Stomach (tissue), 9 donors: Measurements from ENCODE around the gene LRRC8B. TPM values are rescaled to one million over a fixed set of nuclear protein-coding genes. Genes with fewer than 3 reads are reported as not detected.

Experiments
- DNase-seq, 2 donors: peaks; one replicate each; pipeline versions ENCODE4 v3.0.0 to v3.0.0-alpha.2; 2013 to 2019
- H3K27ac ChIP-seq, 5 donors: fragments of 200-600 bp in 4 of 5; sonication (generic) in 4 of 5; one replicate each; pipeline ENCODE4 v1.5.1; 2013 to 2019; ENCODE audit warnings: mild to moderate bottlenecking in 1 of 5, moderate library complexity in 1 of 5
- H3K27me3 ChIP-seq, 3 donors: fragments of 200-600 bp; sonication (generic); one replicate each; pipeline ENCODE4 v1.5.1; 2017 to 2019; ENCODE audit warnings: mixed run types in 1 of 3
- H3K36me3 ChIP-seq, 4 donors: fragments of 200-600 bp; sonication (generic); 1 replicate in 3 of 4; 2 replicates in 1 of 4; pipeline ENCODE4 v1.5.1; 2016 to 2019
- H3K4me1 ChIP-seq, 4 donors: fragments of 200-600 bp; sonication (generic); one replicate each; pipeline ENCODE4 v1.5.1; 2016 to 2019
- H3K4me3 ChIP-seq, 4 donors: fragments of 200-600 bp; sonication (generic) in 3 of 4; one replicate each; pipeline ENCODE4 v1.5.1; 2016 to 2019; ENCODE audit warnings: mild to moderate bottlenecking in 1 of 4
- H3K9me3 ChIP-seq, 4 donors: fragments of 200-600 bp; sonication (generic); one replicate each; pipeline ENCODE4 v1.5.1; 2016 to 2019
- CTCF ChIP-seq, 7 experiments: fragments of 450-650 bp in 4 of 7; fragments of 200-600 bp in 3 of 7; sonication (generic) in 3 of 7; IDR thresholded peaks; one replicate each; pipeline ENCODE4 v1.5.1; 2016 to 2019; ENCODE audit warnings: antibody characterized with exemption in 7 of 7, control low read depth in 2 of 7, mild to moderate bottlenecking in 1 of 7
- EP300 ChIP-seq: sonication (generic); formaldehyde crosslinking; IDR thresholded peaks from one replicate; pipeline ENCODE4 v1.6.1; 2017; ENCODE audit warnings: antibody characterized with exemption
- POLR2A ChIP-seq, 4 donors: fragments of 450-650 bp; IDR thresholded peaks; one replicate each; pipeline ENCODE4 v1.6.1; 2016; ENCODE audit warnings: antibody characterized with exemption in 4 of 4, control low read depth in 2 of 4, mild to moderate bottlenecking in 1 of 4, moderate library complexity in 1 of 4
- POLR2AphosphoS5 ChIP-seq, 3 donors: sonication (generic); formaldehyde crosslinking; IDR thresholded peaks; one replicate each; pipeline ENCODE4 v1.6.1; 2016; ENCODE audit warnings: antibody characterized with exemption in 3 of 3
- WGBS, 5 donors: extraction: QIAGEN DNeasy Blood & Tissue Kit in 3 of 5; methylation state at CpG; one replicate each; pipeline versions ENCODE4 v1.1.5 to v1.1.7; 2013 to 2018; 5-methylcytosine and 5-hydroxymethylcytosine counted together
- intact Hi-C: fragments of 100-400 bp; cut with DNase I; formaldehyde crosslinking; loops from one replicate; pipeline ENCODE4 v1.15.1; 2023; ENCODE audit warnings: low total_unique reads
- polyA plus RNA-seq, 3 donors: library from polyadenylated mRNA; stranded (reverse); fragments of 200-250 nt; gene quantifications; one replicate each; pipeline ENCODE4 v1.2.3, GENCODE V29; 2013
- total RNA-seq, 5 donors: library from RNA; depleted of rRNA; stranded (reverse); fragments of >200 nt; gene quantifications; one replicate each; pipeline versions ENCODE4 v1.1.0 to v1.2.3, GENCODE V29; 2014 to 2016
- donor health status: healthy with polysubstance abuse.
- donor health status: Bipolar disorder and iron deficiency.
- donor health status: healthy.

Gene LRRC8B
- total and polyA plus RNA-seq, 8 donors = 1.2 to 27.4 (median 7.1) TPM

GRCh38 chr1:89556726-89557444 is 32.3 kb downstream of the LRRC8B start:
- peaks cover 4 to 50% (median 11%) of the 10 kb centered on the region in 4 donors for H3K4me1 ChIP-seq
- H3K27me3 ChIP-seq = no peaks in the 10 kb centered on the region
- H3K36me3 ChIP-seq = no peaks in the 10 kb centered on the region
- intact Hi-C loops = no loop called here
- H3K9me3 ChIP-seq = no peaks in the 10 kb centered on the region
- TF ChIP-seq POLR2A (IDR thresholded peaks at IDR 0.05) (no peak), EP300 (no peak), POLR2AphosphoS5 (IDR thresholded peaks at IDR 0.05) (no peak), CTCF (IDR thresholded peaks at IDR 0.05) (no peak)
- no peak overlapping the region for H3K4me3 ChIP-seq
- H3K27ac ChIP-seq = peak overlapping the region in 2 of 5 donors; percentile 43 to 56
- no peak for DNase-seq
- 61 to 74% (median 63%) methylated on average over 3 of the region's 3 CpGs for WGBS, 5 donors

- H3K9me3 ChIP-seq = no peaks in the 10 kb centered on the region
- no peaks in the 10 kb centered on the region for H3K27me3 ChIP-seq
- peak overlapping the region in 2 of 5 donors; percentile 43 to 56 for H3K27ac ChIP-seq
- peaks cover 0 to 45% (median 8%) of the 10 kb centered on the region in 4 donors for H3K4me1 ChIP-seq
- no peak for TF ChIP-seq EP300
- intact Hi-C loops = no loop called here
- DNase-seq = no peak
- WGBS, 5 donors = 95 to 99% (median 97%) methylated on average over 3 of the region's 3 CpGs
- H3K36me3 ChIP-seq = no peaks in the 10 kb centered on the region
- H3K4me3 ChIP-seq = no peak overlapping the region
Measured at GRCh38 chr1:89557445-89557825, 32.8 kb downstream of the LRRC8B start.

GRCh38 chr1:89557956-89558355 is 33.3 kb downstream of the LRRC8B start:
- WGBS, 5 donors = 92 to 100% (median 100%) methylated on average over 1 of the region's 1 CpG
- DNase-seq = no peak
- no peak for TF ChIP-seq CTCF (IDR thresholded peaks at IDR 0.05)
- peaks cover 0 to 40% (median 5%) of the 10 kb centered on the region in 4 donors for H3K4me1 ChIP-seq
- no peaks in the 10 kb centered on the region for H3K9me3 ChIP-seq
- H3K27me3 ChIP-seq = no peaks in the 10 kb centered on the region
- intact Hi-C loops = no loop called here
- H3K27ac ChIP-seq = no peak overlapping the region
- H3K4me3 ChIP-seq = no peak overlapping the region
- H3K36me3 ChIP-seq = no peaks in the 10 kb centered on the region

- no peak overlapping the region for H3K4me3 ChIP-seq
- H3K9me3 ChIP-seq = no peaks in the 10 kb centered on the region
- H3K27ac ChIP-seq = no peak overlapping the region
- H3K36me3 ChIP-seq = no peaks in the 10 kb centered on the region
- TF ChIP-seq POLR2AphosphoS5 (IDR thresholded peaks at IDR 0.05) = no peak
- no peak for TF ChIP-seq POLR2A (IDR thresholded peaks at IDR 0.05)
- TF ChIP-seq CTCF (IDR thresholded peaks at IDR 0.05) = no peak
- TF ChIP-seq EP300 = no peak
- intact Hi-C loops = no loop called here
- WGBS, 5 donors = 45 to 64% (median 54%) methylated on average over 3 of the region's 3 CpGs
- DNase-seq = no peak
- H3K4me1 ChIP-seq = peaks cover 0 to 14% (median 8%) of the 10 kb centered on the region in 4 donors
- no peaks in the 10 kb centered on the region for H3K27me3 ChIP-seq
Measured at GRCh38 chr1:89563957-89564604, 39.5 kb downstream of the LRRC8B start.

GRCh38 chr1:89565521-89565920 is 40.9 kb downstream of the LRRC8B start:
- 94 to 97% (median 97%) methylated on average over 6 of the region's 6 CpGs for WGBS, 5 donors
- Histone ChIP-seq H3K27me3 (no peaks in the 10 kb centered on the region), H3K36me3 (peaks cover 0 to 5% (median 0%) of the 10 kb centered on the region in 4 donors), H3K27ac (no peak overlapping the region), H3K4me3 (no peak overlapping the region), H3K4me1 (peaks cover 0 to 14% (median 8%) of the 10 kb centered on the region in 4 donors), H3K9me3 (no peaks in the 10 kb centered on the region)
- TF ChIP-seq EP300 = no peak
- intact Hi-C loops = no loop called here
- no peak for DNase-seq
